A673 (cell line): ENCODE measurements around the gene PTPN18. TPM values are rescaled to one million over a fixed set of nuclear protein-coding genes. Genes with fewer than 3 reads are reported as not detected.

Source experiments
- BruUV-seq: library from RNA; stranded (reverse); fragments of 400-500 nt; replicated peaks from 2 replicates; lab custom pipeline; 2021; lab: Mats Ljungman, UMichigan
- CTCF ChIA-PET: fragments of 300-600 bp; sonication (Branson Sonifier 250); formaldehyde crosslinking; loops from one replicate; lab custom pipeline; 2022; ENCODE audit warnings: antibody characterized with exemption; lab: Charles Lee
- POLR2A ChIA-PET: fragments of 300-600 bp; sonication (Branson Sonifier 250); formaldehyde crosslinking; loops from one replicate; lab custom pipeline; 2022; ENCODE audit warnings: antibody characterized with exemption; ENCODE audit not compliant: low non-redundant PET; lab: Charles Lee
- DNase-seq: peaks from one replicate; pipeline ENCODE4 v3.0.0-alpha.2; 2015; ENCODE audit warnings: low spot score
- H3K27ac ChIP-seq: fragments of 200-600 bp; sonication (generic); 2 replicates; pipeline ENCODE4 v1.5.1; 2016; ENCODE audit warnings: mixed run types, low read depth, mild to moderate bottlenecking, mixed read lengths, antibody characterized with exemption, low read length; ENCODE audit not compliant: poor library complexity, severe bottlenecking
- H3K27me3 ChIP-seq: fragments of 200-600 bp; sonication (generic); replicated peaks from 2 replicates; pipeline ENCODE4 v1.6.1; 2017; ENCODE audit warnings: mixed run types, low read depth, mild to moderate bottlenecking, mixed read lengths, antibody characterized with exemption, low read length; ENCODE audit not compliant: insufficient read depth, poor library complexity
- H3K36me3 ChIP-seq: fragments of 200-600 bp; sonication (generic); 2 replicates; pipeline ENCODE4 v1.6.1; 2016; ENCODE audit warnings: mixed run types, mild to moderate bottlenecking, mixed read lengths, antibody characterized with exemption, low read length; ENCODE audit not compliant: insufficient read depth, poor library complexity, severe bottlenecking
- H3K4me1 ChIP-seq: fragments of 200-600 bp; sonication (generic); 2 replicates; pipeline ENCODE4 v1.6.1; 2017; ENCODE audit warnings: mixed run types, mild to moderate bottlenecking, mixed read lengths, antibody characterized with exemption, low read length; ENCODE audit not compliant: insufficient read depth, poor library complexity, severe bottlenecking
- H3K4me3 ChIP-seq: fragments of 200-600 bp; sonication (generic); 2 replicates; pipeline ENCODE4 v1.5.1; 2016; ENCODE audit warnings: low read depth, mixed run types, mild to moderate bottlenecking, mixed read lengths, low read length; ENCODE audit not compliant: poor library complexity, severe bottlenecking
- H3K9me3 ChIP-seq: fragments of 200-600 bp; sonication (generic); 2 replicates; pipeline ENCODE4 v1.6.1; 2016; ENCODE audit warnings: mixed run types, low read depth, mild to moderate bottlenecking, mixed read lengths, antibody characterized with exemption, low read length; ENCODE audit not compliant: poor library complexity, severe bottlenecking
- EZH2 ChIP-seq: fragments of 200-600 bp; sonication (generic); IDR thresholded peaks from 2 replicates; pipeline ENCODE4 v1.6.1; 2017; ENCODE audit warnings: borderline replicate concordance, low read depth, mild to moderate bottlenecking, mixed read lengths, antibody characterized with exemption, low read length; ENCODE audit not compliant: poor library complexity, severe bottlenecking
- intact Hi-C: fragments of 100-400 bp; cut with micrococcal nuclease; formaldehyde crosslinking; loops from one replicate; pipeline ENCODE4 v1.10.0; 2022; ENCODE audit not compliant: unreplicated experiment
- total RNA-seq: library from RNA; stranded (reverse); gene quantifications from 2 replicates; pipeline ENCODE4 v1.2.3, GENCODE V29; 2021
- TF ChIP-seq, protein P1 (sequence below): fragments of 300-800, 200-600 bp; sonication (generic); conservative IDR thresholded peaks from 2 replicates; pipeline ENCODE4 v1.5.1; 2017; ENCODE audit warnings: low read depth, mild to moderate bottlenecking, antibody characterized with exemption, low read length, moderate library complexity, mixed read lengths

Gene PTPN18
- total RNA-seq, 1 experiment from 2014 or later, result 3.2 TPM

DNA sequence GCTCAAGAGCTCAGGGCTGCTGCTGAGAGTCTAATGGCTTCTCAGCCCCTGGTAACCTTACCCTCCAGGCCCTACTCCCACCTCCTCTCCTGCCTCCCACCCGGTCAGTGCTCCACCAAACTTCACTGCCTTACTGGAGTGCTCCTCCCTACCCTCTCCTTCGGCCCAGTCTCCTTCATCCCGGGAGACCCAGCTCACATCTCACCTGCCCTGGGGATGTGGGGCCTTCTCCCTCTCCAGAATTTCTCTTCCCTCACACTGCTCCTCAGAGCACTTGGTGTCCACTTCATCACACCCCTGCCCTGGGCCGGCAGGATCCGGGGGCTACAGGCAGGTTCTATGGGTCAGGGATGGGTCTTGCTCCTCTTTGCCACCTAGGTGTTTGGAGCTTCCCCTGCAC, 21.6 kb downstream of the PTPN18 start:
- DNase-seq, result no peak
- no peaks in the 10 kb centered on the region for H3K4me1 ChIP-seq
- intact Hi-C loops, result no loop called here
- H3K36me3 ChIP-seq, result no peaks in the 10 kb centered on the region
- no peak overlapping the region for H3K4me3 ChIP-seq
- no peak overlapping the region for H3K27ac ChIP-seq
- BruUV-seq, result no TSS peak
- H3K27me3 ChIP-seq, result peaks cover 29% of the 10 kb centered on the region
- ChIA-PET POLR2A (no interaction called here), CTCF (interaction anchor here (0.7 kb wide), 1 partner anchor 11 kb away, joined by 3 read pairs; no protein-coding TSS in a partner anchor)
- TF ChIP-seq, protein P1, sequence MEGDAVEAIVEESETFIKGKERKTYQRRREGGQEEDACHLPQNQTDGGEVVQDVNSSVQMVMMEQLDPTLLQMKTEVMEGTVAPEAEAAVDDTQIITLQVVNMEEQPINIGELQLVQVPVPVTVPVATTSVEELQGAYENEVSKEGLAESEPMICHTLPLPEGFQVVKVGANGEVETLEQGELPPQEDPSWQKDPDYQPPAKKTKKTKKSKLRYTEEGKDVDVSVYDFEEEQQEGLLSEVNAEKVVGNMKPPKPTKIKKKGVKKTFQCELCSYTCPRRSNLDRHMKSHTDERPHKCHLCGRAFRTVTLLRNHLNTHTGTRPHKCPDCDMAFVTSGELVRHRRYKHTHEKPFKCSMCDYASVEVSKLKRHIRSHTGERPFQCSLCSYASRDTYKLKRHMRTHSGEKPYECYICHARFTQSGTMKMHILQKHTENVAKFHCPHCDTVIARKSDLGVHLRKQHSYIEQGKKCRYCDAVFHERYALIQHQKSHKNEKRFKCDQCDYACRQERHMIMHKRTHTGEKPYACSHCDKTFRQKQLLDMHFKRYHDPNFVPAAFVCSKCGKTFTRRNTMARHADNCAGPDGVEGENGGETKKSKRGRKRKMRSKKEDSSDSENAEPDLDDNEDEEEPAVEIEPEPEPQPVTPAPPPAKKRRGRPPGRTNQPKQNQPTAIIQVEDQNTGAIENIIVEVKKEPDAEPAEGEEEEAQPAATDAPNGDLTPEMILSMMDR, result no peak
- TF ChIP-seq EZH2, result no peak
- H3K9me3 ChIP-seq, result no peaks in the 10 kb centered on the region

DNA sequence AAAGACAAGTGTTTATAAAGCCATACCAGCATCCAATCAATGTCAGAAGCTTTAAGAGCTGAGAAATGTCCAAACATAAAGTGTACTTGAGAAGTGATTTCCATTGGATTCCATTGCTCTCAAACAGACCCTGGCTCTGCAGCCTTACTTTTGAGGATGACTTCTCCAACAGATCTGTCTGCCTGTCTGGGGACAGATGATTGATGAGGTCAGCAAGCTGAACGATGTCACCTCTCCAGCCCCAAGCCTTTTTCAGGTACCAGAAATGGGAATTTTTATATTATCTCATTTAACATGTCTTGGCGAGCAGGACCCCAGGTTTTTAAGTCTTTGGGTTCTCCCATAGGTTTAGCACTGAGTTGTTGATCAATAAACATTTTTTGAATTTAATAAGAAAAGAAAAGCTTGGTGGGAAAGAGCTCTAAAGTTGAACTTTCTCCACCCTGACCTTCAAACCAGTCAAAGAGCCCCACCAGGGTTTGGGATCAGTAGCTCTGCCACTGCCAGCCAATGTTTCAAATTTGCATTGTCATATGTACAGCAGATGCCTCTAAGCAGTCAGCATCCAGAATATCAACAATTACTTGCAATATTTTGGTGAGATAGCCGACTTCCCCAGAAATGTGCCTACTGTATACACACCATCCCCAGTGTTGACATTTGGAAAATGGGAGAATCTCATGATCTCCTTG, 22.5 kb downstream of the PTPN18 start:
- no peaks in the 10 kb centered on the region for H3K9me3 ChIP-seq
- intact Hi-C loops, result no loop called here
- DNase-seq, result no peak
- TF ChIP-seq, protein P1, result no peak
- no peak for TF ChIP-seq EZH2
- POLR2A ChIA-PET, result no interaction called here
- H3K27ac ChIP-seq, result no peak overlapping the region
- no TSS peak for BruUV-seq
- H3K36me3 ChIP-seq, result no peaks in the 10 kb centered on the region
- no peaks in the 10 kb centered on the region for H3K4me1 ChIP-seq
- H3K27me3 ChIP-seq, result peaks cover 29% of the 10 kb centered on the region
- H3K4me3 ChIP-seq, result no peak overlapping the region
- CTCF ChIA-PET, result interaction anchor here (0.7 kb wide), 1 partner anchor 12 kb away, joined by 3 read pairs; no protein-coding TSS in a partner anchor

DNA sequence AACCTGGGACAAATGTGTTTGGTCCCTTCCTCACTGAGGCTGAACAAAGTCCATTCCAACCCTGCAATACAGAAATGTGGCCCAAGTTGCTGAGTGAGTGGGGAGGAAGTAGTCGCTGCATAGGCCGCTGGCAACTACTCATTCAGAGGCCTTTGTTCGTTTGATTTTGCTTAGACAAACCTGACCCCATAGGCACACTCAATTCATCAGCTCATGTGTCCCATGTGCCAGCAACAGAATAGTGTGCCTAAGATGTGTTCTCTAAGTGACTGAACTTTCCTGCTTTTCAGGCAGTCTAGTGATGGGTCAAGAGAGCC, 23.0 kb downstream of the PTPN18 start:
- no peaks in the 10 kb centered on the region for H3K9me3 ChIP-seq
- DNase-seq, result no peak
- intact Hi-C loops, result no loop called here
- CTCF ChIA-PET, result no interaction called here
- H3K27ac ChIP-seq, result no peak overlapping the region
- H3K4me3 ChIP-seq, result no peak overlapping the region
- peaks cover 29% of the 10 kb centered on the region for H3K27me3 ChIP-seq
- no peak for TF ChIP-seq EZH2
- TF ChIP-seq, protein P1, result no peak
- no TSS peak for BruUV-seq
- H3K36me3 ChIP-seq, result no peaks in the 10 kb centered on the region
- POLR2A ChIA-PET, result no interaction called here
- H3K4me1 ChIP-seq, result no peaks in the 10 kb centered on the region
